Measurements from ENCODE around the gene MEGF11. TPM values are rescaled to one million over a fixed set of nuclear protein-coding genes. Genes with fewer than 3 reads are reported as not detected.

Gene MEGF11
- total RNA-seq, 6 experiments from 2014 or later: not detected

- H3K36me3 ChIP-seq: no peaks in the 10 kb centered on the region
- H3K27me3 ChIP-seq: no peaks in the 10 kb centered on the region
- no peaks in the 10 kb centered on the region for H3K9me3 ChIP-seq
- no peak overlapping the region for H3K27ac ChIP-seq
- no peak overlapping the region for H3K4me3 ChIP-seq
- WGBS (ENCODE audit: insufficient coverage, low coverage, low lambda C conversion rate, missing lambda C conversion rate): 22% methylated on average over 1 of the region's 1 CpG
- ATAC-seq: no peak
- intact Hi-C loops (cut with DNase I): no loop called here
- no peak for DNase-seq
- no peaks in the 10 kb centered on the region for H3K4me1 ChIP-seq
- TF ChIP-seq CTCF (IDR thresholded peaks at IDR 0.05) (no peak), POLR2A (IDR thresholded peaks at IDR 0.05) (no peak)
Observed at GRCh38 chr15:66241908-66242285, 11.7 kb downstream of the MEGF11 start.

- Histone ChIP-seq H3K4me1 (no peaks in the 10 kb centered on the region), H3K36me3 (no peaks in the 10 kb centered on the region), H3K27me3 (no peaks in the 10 kb centered on the region), H3K9me3 (no peaks in the 10 kb centered on the region), H3K4me3 (no peak overlapping the region), H3K27ac (no peak overlapping the region)
- ATAC-seq: no peak
- intact Hi-C loops (cut with DNase I): no loop called here
- DNase-seq: no peak
- TF ChIP-seq POLR2A (IDR thresholded peaks at IDR 0.05): no peak
- no peak for TF ChIP-seq CTCF (IDR thresholded peaks at IDR 0.05)
- 61% methylated on average over 11 of the region's 12 CpGs for WGBS (ENCODE audit: insufficient coverage, low coverage, low lambda C conversion rate, missing lambda C conversion rate)
Observed at GRCh38 chr15:66241087-66241907, 12.3 kb downstream of the MEGF11 start.

- TF ChIP-seq POLR2A (IDR thresholded peaks at IDR 0.05): no peak
- no peak for TF ChIP-seq CTCF (IDR thresholded peaks at IDR 0.05)
- Histone ChIP-seq H3K27me3 (no peaks in the 10 kb centered on the region), H3K4me3 (no peak overlapping the region), H3K27ac (no peak overlapping the region), H3K4me1 (no peaks in the 10 kb centered on the region), H3K36me3 (no peaks in the 10 kb centered on the region), H3K9me3 (no peaks in the 10 kb centered on the region)
- no peak for ATAC-seq
- 40% methylated on average over 1 of the region's 9 CpGs for WGBS (ENCODE audit: insufficient coverage, low coverage, low lambda C conversion rate, missing lambda C conversion rate)
- no peak for DNase-seq
- intact Hi-C loops (cut with DNase I): no loop called here
Observed at GRCh38 chr15:66240240-66240794, 13.2 kb downstream of the MEGF11 start.

GRCh38 chr15:66239514-66239913 lies 14.0 kb downstream of the MEGF11 start:
- ATAC-seq: peak in 1 of 4 donors; percentile 24
- 92% methylated on average over 2 of the region's 4 CpGs for WGBS (ENCODE audit: insufficient coverage, low coverage, low lambda C conversion rate, missing lambda C conversion rate)
- Histone ChIP-seq H3K9me3 (no peaks in the 10 kb centered on the region), H3K27ac (no peak overlapping the region), H3K4me3 (no peak overlapping the region), H3K36me3 (no peaks in the 10 kb centered on the region), H3K4me1 (no peaks in the 10 kb centered on the region), H3K27me3 (no peaks in the 10 kb centered on the region)
- TF ChIP-seq CTCF (IDR thresholded peaks at IDR 0.05) (no peak), POLR2A (IDR thresholded peaks at IDR 0.05) (no peak)
- no peak for DNase-seq
- intact Hi-C loops (cut with DNase I): no loop called here

Measured in right lobe of liver (tissue), 6 donors.